HG03025 (cell line): ENCODE data around the gene C1orf159.
"Not testable (repeated sequence)": the region's sequence is repeated elsewhere in the genome, so short reads cannot be mapped to it uniquely, and the experiment has no call there.

Experiments
- ATAC-seq: cut with Tn5 transposase; IDR thresholded peaks from one replicate; pipeline ENCODE4 v1.9.1; 2021; ENCODE audit warnings: mild to moderate bottlenecking, moderate library complexity; ENCODE audit not compliant: unreplicated experiment, low FRiP score

Gene C1orf159

DNA sequence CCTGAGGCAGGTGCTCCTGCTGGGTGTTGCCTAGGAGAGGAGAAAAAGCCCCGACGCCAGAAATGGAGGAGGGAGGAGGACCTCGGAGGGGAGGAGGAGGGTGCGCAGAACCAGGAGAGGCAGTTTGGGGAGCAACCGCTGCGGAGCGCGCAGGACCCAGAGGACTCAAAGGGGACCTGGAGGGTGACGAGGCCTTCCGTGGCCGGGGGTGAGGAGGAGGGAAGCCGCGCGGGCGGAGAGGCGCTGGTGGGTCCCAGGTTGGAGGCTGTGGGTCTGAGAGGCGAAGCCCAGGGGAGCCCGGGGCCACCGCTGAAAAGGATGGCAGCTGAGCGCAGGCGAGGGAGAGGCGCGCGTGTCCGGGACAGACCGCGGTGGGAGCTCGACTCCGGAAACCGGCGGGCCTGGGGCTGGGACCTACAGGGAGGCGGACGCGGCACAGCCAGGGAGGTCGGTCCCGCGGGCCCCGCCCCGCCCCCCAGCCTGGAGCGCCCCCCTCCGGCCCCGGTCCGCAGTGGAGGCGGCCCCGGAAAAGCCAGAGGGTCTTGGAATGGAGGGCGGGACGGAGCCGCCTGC, 56.9 kb downstream of the C1orf159 start:
- ATAC-seq, result peak; percentile 16

DNA sequence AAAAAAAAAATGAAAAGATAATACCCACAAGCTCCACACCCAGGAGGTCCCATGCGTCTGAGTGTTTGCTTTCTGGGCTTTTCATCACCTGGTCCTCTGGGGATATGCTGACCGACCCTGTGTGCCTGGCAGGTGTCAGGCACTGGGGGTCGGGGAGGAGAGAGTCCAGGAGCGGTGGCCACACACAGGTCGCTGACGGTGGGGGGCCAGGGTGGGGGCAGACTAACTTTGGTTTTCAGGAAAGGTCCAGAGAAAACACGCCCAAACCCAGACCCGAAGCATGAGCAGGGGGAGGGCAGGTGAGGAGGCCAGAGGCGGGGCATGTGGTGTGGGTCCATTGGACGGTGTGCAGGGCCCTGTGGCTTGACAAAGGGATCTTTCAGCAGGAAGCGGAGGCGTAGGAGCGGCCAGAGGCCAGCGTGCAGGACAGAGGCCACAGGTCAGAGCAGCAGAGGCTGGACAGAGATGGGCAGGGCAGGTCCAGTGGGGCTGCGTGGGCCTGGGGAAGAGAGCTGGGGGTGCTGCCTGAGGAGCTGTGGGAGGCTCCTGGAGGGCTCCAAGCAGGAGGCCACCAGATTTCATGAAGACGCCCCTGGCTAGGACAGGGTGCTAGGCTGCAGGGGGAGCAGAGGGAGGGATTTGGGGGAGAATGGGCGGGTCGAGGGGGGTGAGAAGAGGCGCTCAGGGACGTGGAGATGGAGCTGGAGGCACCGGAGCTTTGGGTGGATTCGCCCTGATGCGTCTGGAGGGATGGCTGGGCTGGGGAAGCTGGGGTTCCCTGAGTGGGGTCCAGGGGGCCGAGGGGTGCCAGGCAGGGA, 57.6 kb downstream of the C1orf159 start:
- no peak for ATAC-seq

DNA sequence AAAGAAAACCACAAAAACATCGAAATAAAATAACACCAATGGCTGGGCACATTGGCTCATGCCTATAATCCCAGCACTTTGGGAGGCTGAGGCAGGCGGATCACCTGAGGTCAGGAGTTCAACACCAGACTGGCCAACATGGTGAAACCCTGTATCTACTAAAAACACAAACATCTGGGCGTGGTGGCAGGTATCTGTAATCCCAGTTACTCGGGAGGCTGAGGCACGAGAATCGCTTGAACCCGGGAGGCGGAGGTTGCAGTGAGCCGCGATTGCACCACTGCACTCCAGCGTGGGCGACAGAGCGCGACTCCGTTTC, 58.2 kb downstream of the C1orf159 start:
- not testable (repeated sequence) for ATAC-seq

DNA sequence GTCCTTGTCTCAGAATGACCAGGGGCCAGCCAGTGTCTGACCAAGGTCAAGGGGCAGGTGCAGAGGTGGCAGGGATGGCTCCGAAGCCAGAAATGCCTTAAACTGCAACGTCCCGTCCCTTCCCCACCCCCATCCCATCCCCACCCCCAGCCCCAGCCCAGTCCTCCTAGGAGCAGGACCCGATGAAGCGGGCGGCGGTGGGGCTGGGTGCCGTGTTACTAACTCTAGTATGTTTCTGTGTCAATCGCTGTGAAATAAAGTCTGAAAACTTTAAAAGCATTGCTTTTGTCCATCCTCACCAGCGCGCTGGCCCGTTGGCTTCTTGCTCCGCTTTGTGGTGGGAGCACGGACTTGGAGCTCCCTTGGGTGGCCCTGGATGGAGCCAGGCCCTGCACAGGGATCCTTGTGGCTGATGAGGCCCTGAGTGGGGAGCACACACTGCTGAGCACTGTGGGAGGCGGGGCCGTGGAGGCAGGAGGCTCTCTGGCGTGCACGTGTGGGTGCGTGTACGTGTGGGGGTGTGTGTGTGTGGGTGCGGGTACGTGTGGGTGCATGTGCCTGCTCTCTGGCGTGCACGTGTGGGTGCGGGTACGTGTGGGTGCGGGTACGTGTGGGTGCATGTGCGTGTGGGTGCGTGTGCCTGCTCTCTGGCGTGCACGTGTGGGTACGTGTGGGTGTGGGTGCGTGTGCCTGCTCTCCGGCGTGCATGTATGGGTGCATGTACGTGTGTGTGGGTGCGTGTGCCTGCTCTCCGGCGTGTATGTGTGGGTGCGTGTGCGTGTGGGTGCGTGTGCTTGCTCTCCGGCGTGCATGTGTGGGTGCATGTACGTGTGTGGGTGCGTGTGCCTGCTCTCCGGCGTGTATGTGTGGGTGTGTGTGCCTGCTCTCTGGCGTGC, 59.8 kb downstream of the C1orf159 start:
- ATAC-seq, result no peak

DNA sequence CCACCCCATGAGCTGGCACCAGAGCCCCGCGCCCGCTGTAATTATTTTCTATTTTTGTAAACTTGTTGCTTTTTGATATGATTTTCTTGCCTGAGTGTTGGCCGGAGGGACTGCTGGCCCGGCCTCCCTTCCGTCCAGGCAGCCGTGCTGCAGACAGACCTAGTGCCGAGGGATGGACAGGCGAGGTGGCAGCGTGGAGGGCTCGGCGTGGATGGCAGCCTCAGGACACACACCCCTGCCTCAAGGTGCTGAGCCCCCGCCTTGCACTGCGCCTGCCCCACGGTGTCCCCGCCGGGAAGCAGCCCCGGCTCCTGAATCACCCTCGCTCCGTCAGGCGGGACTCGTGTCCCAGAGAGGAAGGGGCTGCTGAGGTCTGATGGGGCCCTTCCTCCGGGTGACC, 60.9 kb downstream of the C1orf159 start:
- ATAC-seq, result no peak

DNA sequence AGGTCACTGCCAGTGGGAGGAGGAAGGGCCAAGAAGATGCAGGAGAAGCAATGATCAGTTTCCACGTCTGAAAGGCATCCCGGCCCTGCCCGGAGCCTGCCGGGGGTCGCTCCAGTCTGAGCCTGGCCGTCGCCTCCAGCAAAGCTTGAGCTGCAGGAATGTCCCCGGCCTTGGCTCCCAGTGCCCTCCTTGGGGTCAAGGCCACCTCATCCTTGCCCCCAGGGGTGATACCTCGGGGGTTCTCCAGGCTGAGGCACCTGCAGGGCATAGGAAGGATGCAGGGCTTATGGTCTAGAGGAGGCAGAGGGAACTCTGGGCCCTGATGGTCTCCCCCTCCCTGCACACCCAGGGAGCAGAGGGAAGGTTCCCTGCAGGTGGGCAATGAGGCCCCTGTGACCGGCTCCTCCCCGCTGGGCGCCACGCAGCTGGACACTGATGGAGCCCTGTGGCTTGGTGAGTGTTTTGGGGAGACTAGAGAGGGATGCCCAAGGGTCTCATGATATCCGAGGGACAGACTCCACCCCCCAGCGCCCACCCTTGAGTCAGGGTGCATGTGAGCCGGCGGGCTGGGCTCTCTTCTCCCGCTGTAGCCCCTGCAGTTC, 61.7 kb downstream of the C1orf159 start:
- no peak for ATAC-seq

DNA sequence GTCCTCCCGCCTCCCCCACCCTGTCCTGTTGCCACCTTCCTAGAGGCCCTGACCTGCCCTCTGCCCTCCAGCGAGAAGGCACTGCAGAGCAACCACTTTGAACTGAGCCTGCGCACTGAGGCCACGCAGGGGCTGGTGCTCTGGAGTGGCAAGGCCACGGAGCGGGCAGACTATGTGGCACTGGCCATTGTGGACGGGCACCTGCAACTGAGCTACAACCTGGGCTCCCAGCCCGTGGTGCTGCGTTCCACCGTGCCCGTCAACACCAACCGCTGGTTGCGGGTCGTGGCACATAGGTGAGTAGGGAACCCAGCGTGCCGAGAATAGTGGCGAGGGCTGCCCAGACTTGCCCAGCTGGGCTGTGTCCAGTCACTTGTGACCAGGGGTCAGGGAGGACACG, 62.2 kb downstream of the C1orf159 start:
- ATAC-seq, result no peak

DNA sequence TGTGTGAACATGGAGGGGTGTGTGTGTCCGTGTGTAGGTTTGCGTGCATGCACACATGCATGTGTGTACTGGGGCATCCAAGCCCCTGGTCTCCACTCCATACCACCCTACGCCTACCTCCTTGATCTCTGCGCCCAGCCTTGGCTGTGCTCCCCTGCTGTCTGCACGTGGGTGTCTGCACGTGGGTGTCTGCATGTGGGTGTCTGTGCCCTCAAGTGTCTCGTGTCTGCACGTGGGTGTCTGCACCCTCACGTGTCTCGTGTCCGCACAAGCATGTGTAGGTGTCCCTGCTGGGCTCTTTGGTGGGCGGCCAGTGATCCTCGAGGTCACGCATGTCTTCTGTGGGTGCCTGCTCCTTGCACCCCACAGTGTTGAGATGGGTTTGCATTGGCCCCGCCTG, 62.9 kb downstream of the C1orf159 start:
- no peak for ATAC-seq

DNA sequence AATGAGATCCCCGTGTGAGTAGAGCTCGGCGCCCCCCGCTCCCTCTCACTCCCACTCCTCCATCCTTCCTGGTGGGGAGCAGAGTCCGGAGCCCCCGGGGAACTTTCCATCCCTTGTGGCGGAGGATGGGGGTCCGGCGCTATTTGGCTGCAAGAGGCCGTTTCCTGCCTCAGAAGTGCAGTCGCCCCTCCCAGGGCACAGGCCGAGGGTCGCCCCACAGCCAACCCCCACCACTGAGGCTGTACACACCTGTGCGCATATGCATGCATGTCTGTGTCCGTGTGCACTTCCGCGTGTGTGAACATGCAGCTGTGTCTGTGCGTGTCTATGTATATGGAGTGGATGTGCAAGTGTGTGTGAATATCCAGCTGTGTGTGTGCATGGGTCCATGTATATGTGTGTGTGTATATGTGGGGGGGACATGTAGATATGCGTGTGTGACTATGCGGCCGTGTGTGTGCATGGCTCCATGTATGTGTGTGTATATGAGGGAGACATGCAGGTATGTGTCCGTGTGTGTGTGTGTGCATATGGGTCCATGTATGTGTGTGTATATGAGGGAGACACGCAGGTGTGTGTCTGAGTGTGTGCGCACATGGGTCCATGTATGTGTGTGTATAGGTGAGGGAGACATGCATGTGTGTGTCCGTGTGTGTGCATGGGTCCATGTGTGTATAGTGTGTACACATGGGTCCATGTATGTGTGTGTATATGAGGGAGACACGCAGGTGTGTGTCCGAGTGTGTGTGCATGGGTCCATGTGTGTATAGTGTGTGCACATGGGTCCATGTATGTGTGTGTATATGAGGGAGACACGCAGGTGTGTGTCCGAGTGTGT, 63.7 kb downstream of the C1orf159 start:
- no peak for ATAC-seq

DNA sequence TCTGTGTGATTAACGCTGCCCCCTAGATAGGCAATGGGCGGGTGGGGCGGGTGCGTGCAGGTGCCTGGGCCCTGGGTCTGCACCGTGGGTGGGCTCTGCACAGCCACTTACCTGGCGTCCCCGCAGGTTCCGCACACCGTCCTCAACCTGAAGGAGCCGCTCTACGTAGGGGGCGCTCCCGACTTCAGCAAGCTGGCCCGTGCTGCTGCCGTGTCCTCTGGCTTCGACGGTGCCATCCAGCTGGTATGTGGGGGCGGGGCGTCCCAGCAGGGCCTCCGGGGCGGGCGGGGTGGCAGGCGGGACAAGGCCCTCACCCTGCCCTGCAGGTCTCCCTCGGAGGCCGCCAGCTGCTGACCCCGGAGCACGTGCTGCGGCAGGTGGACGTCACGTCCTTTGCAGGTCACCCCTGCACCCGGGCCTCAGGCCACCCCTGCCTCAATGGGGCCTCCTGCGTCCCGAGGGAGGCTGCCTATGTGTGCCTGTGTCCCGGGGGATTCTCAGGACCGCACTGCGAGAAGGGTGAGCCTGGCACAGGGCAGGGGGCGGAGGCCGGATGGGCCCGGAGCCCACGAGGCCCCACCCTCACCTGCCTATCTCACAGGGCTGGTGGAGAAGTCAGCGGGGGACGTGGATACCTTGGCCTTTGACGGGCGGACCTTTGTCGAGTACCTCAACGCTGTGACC, 64.6 kb downstream of the C1orf159 start:
- no peak for ATAC-seq

DNA sequence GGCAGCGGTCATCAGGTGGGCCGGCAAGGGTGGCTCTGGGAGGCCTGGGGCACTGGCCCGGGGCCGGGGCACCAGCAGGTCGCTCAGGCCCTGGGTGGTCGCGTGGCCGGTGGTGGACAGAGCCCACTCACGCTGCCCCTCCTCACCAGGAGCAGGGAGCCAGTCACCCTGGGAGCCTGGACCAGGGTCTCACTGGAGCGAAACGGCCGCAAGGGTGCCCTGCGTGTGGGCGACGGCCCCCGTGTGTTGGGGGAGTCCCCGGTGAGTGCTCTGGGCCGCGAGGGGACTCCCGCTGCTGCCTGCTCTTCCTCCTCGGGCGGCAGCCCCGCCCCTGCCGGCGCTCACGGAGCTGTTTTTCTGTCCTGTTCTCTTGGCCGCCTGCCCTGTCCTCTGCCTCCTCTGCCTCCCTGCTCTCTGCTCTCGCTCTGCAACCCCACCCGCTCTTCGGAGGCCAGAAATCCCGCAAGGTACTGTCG, 65.3 kb downstream of the C1orf159 start:
- no peak for ATAC-seq

DNA sequence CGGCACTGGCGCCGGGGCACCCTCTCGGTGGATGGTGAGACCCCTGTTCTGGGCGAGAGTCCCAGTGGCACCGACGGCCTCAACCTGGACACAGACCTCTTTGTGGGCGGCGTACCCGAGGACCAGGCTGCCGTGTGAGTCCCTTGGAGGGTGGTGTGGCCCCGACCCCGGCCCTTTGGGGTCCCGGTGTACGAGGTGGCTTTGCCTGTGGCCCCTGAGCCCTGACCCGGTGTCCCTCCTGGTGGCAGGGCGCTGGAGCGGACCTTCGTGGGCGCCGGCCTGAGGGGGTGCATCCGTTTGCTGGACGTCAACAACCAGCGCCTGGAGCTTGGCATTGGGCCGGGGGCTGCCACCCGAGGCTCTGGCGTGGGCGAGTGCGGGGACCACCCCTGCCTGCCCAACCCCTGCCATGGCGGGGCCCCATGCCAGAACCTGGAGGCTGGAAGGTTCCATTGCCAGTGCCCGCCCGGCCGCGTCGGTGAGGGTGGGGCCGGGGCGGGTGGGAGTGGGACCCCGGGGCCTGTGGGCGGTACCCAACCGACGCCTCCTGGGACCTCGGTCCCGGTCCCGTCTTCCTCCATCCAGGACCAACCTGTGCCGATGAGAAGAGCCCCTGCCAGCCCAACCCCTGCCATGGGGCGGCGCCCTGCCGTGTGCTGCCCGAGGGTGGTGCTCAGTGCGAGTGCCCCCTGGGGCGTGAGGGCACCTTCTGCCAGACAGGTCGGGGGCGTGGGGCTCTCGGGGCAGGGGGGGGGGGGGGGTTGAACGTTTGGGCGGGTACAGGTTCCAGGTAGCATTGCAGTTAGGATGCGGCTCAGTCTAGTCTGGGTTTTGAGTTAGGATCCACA, 66.3 kb downstream of the C1orf159 start:
- no peak for ATAC-seq

DNA sequence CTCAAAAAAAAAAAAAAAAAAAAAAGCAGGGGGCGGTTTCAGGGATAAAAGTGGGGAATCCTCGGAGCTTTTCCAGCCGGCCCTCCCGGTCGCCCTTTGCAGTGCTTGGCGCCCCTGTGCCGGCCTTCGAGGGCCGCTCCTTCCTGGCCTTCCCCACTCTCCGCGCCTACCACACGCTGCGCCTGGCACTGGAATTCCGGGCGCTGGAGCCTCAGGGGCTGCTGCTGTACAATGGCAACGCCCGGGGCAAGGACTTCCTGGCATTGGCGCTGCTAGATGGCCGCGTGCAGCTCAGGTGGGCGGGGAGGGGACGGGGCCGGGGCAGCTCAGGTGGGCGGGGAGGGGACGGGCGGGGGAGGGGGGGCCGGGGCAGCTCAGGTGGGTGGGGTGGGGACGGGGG, 67.1 kb downstream of the C1orf159 start:
- no peak for ATAC-seq

DNA sequence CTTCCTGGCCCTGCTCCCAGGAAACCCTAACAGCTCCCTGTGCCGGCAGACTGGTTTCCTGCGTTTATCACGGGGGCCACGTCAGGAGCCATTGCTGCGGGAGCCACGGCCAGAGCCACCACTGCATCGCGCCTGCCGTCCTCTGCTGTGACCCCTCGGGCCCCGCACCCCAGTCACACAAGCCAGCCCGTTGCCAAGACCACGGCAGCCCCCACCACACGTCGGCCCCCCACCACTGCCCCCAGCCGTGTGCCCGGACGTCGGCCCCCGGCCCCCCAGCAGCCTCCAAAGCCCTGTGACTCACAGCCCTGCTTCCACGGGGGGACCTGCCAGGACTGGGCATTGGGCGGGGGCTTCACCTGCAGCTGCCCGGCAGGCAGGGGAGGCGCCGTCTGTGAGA, 67.9 kb downstream of the C1orf159 start:
- no peak for ATAC-seq

DNA sequence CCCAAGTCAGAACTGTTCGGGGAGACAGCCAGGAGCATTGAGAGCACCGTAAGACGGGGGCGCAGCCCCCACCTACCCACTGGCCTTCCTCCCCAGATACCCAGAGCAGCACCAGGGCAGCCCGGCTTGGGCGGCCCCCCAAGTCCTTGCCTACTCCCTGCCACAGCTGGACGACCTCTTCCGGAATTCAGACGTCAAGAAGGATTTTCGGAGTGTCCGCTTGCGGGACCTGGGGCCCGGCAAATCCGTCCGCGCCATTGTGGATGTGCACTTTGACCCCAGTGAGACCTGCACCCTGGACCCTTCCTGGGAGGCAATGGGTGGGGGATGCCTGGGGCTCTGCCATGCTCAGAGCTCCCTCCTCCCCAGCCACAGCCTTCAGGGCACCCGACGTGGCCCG, 68.5 kb downstream of the C1orf159 start:
- ATAC-seq, result no peak

DNA sequence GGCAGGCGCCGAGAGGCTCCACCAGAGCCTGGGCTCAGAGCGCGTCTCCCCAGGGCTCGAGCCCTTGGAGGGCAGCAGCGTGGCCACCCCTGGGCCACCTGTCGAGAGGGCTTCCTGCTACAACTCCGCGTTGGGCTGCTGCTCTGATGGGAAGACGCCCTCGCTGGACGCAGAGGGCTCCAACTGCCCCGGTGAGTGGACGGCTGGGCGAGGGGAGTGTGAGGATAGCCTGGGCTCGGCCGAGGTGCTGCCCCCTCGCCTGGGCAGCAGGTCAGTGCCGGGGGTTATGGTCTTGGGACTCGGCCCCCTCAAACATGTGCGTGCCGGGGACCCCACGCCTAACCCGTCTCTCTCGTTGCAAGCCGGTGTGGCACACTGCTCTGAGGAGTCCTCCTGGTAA, 69.1 kb downstream of the C1orf159 start:
- no peak for ATAC-seq

DNA sequence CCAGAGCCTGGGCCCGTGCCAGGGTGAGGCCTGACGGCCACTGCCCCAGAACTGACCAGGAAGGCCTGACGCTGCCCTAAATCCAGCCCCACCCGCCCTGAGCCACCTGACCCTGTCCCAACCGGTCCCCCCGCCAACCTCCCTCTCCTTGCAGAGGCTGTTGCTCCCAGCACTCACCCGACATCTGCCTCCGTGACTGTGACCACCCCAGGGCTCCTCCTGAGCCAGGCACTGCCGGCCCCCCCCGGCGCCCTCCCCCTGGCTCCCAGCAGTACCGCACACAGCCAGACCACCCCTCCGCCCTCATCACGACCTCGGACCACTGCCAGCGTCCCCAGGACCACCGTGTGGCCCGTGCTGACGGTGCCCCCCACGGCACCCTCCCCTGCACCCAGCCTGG, 69.6 kb downstream of the C1orf159 start:
- no peak for ATAC-seq

DNA sequence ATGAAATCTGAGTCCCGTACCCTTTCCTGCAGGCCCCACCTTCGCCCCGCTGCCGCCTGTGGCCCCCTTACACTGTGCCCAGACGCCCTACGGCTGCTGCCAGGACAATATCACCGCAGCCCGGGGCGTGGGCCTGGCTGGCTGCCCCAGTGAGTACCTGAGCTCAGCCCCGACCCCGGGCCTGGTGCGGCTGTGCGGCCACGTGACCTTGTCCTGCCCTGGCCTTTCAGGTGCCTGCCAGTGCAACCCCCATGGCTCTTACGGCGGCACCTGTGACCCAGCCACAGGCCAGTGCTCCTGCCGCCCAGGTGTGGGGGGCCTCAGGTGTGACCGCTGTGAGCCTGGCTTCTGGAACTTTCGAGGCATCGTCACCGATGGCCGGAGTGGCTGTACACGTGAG, 70.8 kb downstream of the C1orf159 start:
- ATAC-seq, result no peak
